K562 (cell line): Measurements from ENCODE around the gene TUBG2. TPM values are rescaled to one million over a fixed set of nuclear protein-coding genes. Genes with fewer than 3 reads are reported as not detected.

Experiments
- CHCHD3 ChIP-seq: fragments of 250-450 bp; sonication (Bioruptor Pico); IDR thresholded peaks from 2 replicates; pipeline ENCODE4 v2.1.2; 2022; ENCODE audit warnings: mild to moderate bottlenecking
- ETS1 ChIP-seq: conservative IDR thresholded peaks from 2 replicates; pipeline ENCODE4 v1.6.1; 2011; ENCODE audit warnings: low read depth, mild to moderate bottlenecking, low read length; ENCODE audit not compliant: control insufficient read depth
- EWSR1 ChIP-seq: fragments of 450-650 bp; IDR thresholded peaks from 2 replicates; pipeline ENCODE4 v1.6.1; 2018; ENCODE audit warnings: borderline replicate concordance, mild to moderate bottlenecking, low read depth, moderate library complexity; ENCODE audit not compliant: partially characterized antibody
- WHSC1 ChIP-seq: IDR thresholded peaks from one replicate; pipeline ENCODE4 v1.6.1; 2012; ENCODE audit warnings: low read length, control low read depth, inconsistent platforms
- ZBTB40 ChIP-seq, 2 experiments: fragments of 450-650 bp in 1 of 2; sonication (generic) in 1 of 2; formaldehyde crosslinking in 1 of 2; IDR thresholded peaks; 2 replicates each; pipeline versions ENCODE4 v1.7.1 to v1.9.0; 2016 to 2022; ENCODE audit warnings: inconsistent platforms in 1 of 2, mild to moderate bottlenecking in 1 of 2, missing genetic modification reagents in 1 of 2
- polyA plus RNA-seq, 8 experiments: library from polyadenylated mRNA; depleted of rRNA in 4 of 8; stranded (reverse) in 5 of 8; unstranded in 3 of 8; fragments of >200 nt; fragmentation: Nextera tagmentation in 2 of 8; fragmentation: Illumina TruSeq in 1 of 8; extraction: Ambion mirVana in 2 of 8; extraction: Trizol in 1 of 8; gene quantifications; 2 replicates each; pipeline versions ENCODE4 v1.2.1 to v1.2.3, GENCODE V29; 2011 to 2014; ENCODE audit warnings: inconsistent platforms in 1 of 8, missing spikeins in 1 of 8
- total RNA-seq, 7 experiments: library from RNA; depleted of rRNA in 6 of 7; stranded (reverse); fragments of >200 nt in 6 of 7; fragmentation: Illumina TruSeq in 2 of 7; extraction: Trizol in 2 of 7; gene quantifications; 2 replicates each; pipeline versions ENCODE4 v1.2.1 to v1.2.3, GENCODE V29; 2011 to 2021; ENCODE audit warnings: low replicate concordance in 1 of 7

Gene TUBG2
- total and polyA plus RNA-seq, 9 of the 15 experiments (the other 6 are each of a cell fraction or from before 2014, with no cell fraction given) = 0.09 to 0.80 (median 0.24) TPM; not detected in 2

DNA sequence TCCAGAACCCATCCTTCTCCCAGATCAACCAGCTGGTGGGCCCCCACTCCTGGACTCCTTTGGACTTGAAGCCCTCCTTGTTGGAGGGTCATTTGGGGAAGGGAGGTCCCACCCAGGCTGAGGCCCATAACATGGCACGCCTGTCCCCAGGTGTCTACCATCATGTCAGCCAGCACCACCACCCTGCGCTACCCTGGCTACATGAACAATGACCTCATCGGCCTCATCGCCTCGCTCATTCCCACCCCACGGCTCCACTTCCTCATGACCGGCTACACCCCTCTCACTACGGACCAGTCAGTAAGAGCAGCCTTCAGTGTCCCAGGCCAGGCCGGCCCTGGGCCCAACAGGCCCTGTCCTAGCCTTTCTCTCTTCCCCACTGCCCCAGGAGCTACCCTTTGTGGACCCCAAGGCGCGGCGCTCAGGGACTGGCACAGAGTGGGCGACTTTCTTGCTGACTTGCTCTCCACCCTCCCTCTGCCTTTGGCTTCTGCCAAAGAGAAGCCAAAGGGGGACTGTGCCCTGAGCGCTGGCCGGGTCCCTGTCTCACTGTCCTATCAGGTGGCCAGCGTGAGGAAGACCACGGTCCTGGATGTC is 45.3 kb upstream of the TUBG2 start (continued):
- no peak for TF ChIP-seq ZBTB40 (IDR thresholded peaks at IDR 0.05)
- TF ChIP-seq ZBTB40 (CRISPR knock-in tag; IDR thresholded peaks at IDR 0.05) = no peak
- no peak for TF ChIP-seq EWSR1
- no peak for TF ChIP-seq CHCHD3 (CRISPR knock-in tag)
- TF ChIP-seq ETS1 = no peak
- TF ChIP-seq WHSC1 = no peak
